ENCODE measurements around the gene TMEM254. TPM values are rescaled to one million over a fixed set of nuclear protein-coding genes. Genes with fewer than 3 reads are reported as not detected.

Gene TMEM254, protein sequence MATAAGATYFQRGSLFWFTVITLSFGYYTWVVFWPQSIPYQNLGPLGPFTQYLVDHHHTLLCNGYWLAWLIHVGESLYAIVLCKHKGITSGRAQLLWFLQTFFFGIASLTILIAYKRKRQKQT
- 4.4 and 4.7 TPM in 2 replicates for total RNA-seq (2012; rRNA removed)
- 9.1 and 10.7 TPM in 2 replicates for polyA plus RNA-seq (2012; rRNA removed)
- polyA plus RNA-seq (2012; cell fraction: cytosol; rRNA removed) = 5.0 and 6.8 TPM in 2 replicates
- polyA plus RNA-seq (2012; cell fraction: nucleus; rRNA removed; ENCODE audit: low replicate concordance) = 3.8 and 13.3 TPM in 2 replicates
- percentile 49 among the genes with signal in this experiment for Bru-seq, nascent RNA
- BruChase-seq, experiment 1, labeled RNA remaining after a 6-hour chase = percentile 62 among the genes with signal in this experiment
- percentile 54 among the genes with signal in this experiment for BruChase-seq, experiment 2, labeled RNA remaining after a 2-hour chase
- long read RNA-seq, transcript TMEM254-205 (4 exons, 2,042 nt) = major isoform, 5 of 25 reads
- long read RNA-seq, partial matches to known transcripts = 7 of 25 reads
- long read RNA-seq, other reads (novel, unspliced or antisense) = 7 of 25 reads

DNA sequence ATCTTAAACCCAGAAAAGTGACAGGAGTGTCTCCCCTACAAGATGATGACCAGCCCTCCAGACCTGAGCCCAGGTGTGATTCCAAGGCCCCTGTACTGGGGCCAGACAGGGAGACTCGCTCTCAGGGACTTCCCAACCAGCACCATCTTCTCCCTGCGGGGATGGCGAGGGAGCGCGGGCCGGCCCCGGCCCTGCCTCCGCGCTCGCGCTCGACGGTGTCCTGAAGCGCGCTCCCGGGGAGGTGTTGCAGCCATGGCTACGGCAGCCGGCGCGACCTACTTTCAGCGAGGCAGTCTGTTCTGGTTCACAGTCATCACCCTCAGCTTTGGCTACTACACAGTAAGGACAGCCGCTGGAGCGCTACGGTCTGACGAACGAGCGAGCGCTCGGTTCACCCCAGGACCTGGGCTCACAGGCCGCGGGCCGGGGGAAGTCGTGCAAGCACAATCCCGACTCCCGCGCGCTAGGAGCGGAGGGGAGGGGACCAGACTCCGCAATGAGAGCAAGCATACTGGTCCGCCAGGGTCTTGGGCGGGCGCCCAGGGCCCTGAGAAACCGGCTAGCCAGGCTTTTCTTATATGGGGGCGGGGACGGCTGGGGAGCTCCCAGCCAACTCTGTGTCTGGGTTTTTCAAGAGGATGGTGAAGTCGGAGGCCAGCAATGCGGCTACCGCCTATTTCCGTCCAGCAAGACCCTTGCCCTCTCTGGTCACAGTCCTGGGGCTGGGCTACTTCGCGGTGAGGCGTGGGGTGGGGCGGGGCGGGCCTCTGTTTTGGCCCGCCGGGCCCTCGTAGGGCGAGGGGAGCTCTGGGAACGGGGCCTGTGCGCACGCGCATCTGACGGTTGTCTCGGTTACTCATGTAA, at the start of gene TMEM254:
TSS of gene TMEM254 (plus strand) at position 218 of the 864 bp plus-strand sequence. CDS start at position 253, 35 bp downstream.
- Histone ChIP-seq H2BK15ac (ENCODE audit: low read depth, low read length) (peak within 1 kb of the TSS; percentile 32; the same call in 1 of the 3 replicates), H3K18ac (ENCODE audit: low read depth, low read length) (peak within 1 kb of the TSS; percentile 53), H3K36me3 (ENCODE audit: control insufficient read depth, insufficient read depth, low read length) (no peaks in the 10 kb centered on the region), H3K27me3 (ENCODE audit: control insufficient read depth, insufficient read depth, low read length) (no peaks in the 10 kb centered on the region), H3K4me1 (ENCODE audit: control insufficient read depth, insufficient read depth, low read length) (no peaks in the 10 kb centered on the region), H3K9ac (ENCODE audit: low read depth, low read length) (peak within 1 kb of the TSS; percentile 96), H3K27ac (ENCODE audit: insufficient read depth, low read length) (peak within 1 kb of the TSS; percentile 71), H3K9me1 (ENCODE audit: insufficient read depth, low read length) (peaks cover 3% of the 10 kb centered on the region; the same call in 1 of the 2 replicates), H4K5ac (ENCODE audit: low read depth, low read length) (peak within 1 kb of the TSS; percentile 94), H4K91ac (ENCODE audit: insufficient read depth, low read depth, low read length) (peak within 1 kb of the TSS; percentile 78), H2BK20ac (ENCODE audit: low read depth, low read length) (0 out of 2 replicates have a peak within 1 kb of the TSS, but pooled peaks have one; percentile 39), H3K9me3 (ENCODE audit: control insufficient read depth, insufficient read depth, low read length) (no peaks in the 10 kb centered on the region), H3K4me3 (ENCODE audit: insufficient read depth, low read depth, low read length) (peak within 1 kb of the TSS; percentile 77), H2BK5ac (ENCODE audit: low read depth, low read length, poor library complexity, severe bottlenecking) (peak within 1 kb of the TSS; percentile 68), H4K20me1 (ENCODE audit: insufficient read depth, low read length) (no peaks in the 10 kb centered on the region), H4K8ac (ENCODE audit: low read depth in 2 of 2, low read length in 2 of 2) (peak within 1 kb of the TSS; percentile 82 to 99), H2AK9ac (replicated peaks; ENCODE audit: low read depth, low read length, poor library complexity) (peak within 1 kb of the TSS; percentile 89), H3K79me1 (ENCODE audit: low read depth in 1 of 2, low read length in 2 of 2) (peaks cover 0 to 10% of the 10 kb centered on the region in 2 experiments; a peak in 3 of 4 replicates), H3K14ac (replicated peaks; ENCODE audit: low read depth, low read length) (peak within 1 kb of the TSS; percentile 98), H2BK120ac (ENCODE audit: low read depth, low read length) (peak within 1 kb of the TSS; percentile 21), H3K56ac (ENCODE audit: extremely low read depth, insufficient read depth, low read length) (peak within 1 kb of the TSS; percentile 89), H2AK5ac (ENCODE audit: low read depth, low read length) (peak within 1 kb of the TSS; percentile 29; the same call in 1 of the 2 replicates), H3K23ac (ENCODE audit: low read depth, low read length) (peak within 1 kb of the TSS; percentile 91), H2AFZ (replicated peaks; ENCODE audit: low read length, poor library complexity) (peak within 1 kb of the TSS; percentile 99), H3K4ac (ENCODE audit: low read depth, low read length) (peak within 1 kb of the TSS; percentile 92), H3K4me2 (ENCODE audit: low read depth, low read length) (peak within 1 kb of the TSS; percentile 90)
- POLR2A ChIA-PET (ENCODE audit: unreplicated experiment) = interaction anchor here (0.5 to 0.6 kb wide), 3 partner anchors 8 to 877 kb away, joined by 3 to 7 read pairs (median 6); no protein-coding TSS in a partner anchor
- DNase-seq (peak; percentile 81), ATAC-seq (ENCODE audit: low read depth) (peak; percentile 96)
- dilution Hi-C loops (cut with HindIII; ENCODE audit: low sequenced_read_pairs, unreplicated experiment) = no loop called here
- WGBS, 2 experiments (ENCODE audit: extremely low coverage in 2 of 2, insufficient read length in 1 of 2) = 2% methylated on average over 32 of the region's 64 CpGs; no CpG with 5 or more reads in 1 of the 2 experiments
- intact Hi-C loops (cut with micrococcal nuclease) = loop anchor here (2.0 kb wide), 1 partner anchor 58 kb away; no protein-coding TSS in a partner anchor
- in situ Hi-C loops (cut with MboI; ENCODE audit: low sequenced_read_pairs) = no loop called here
- no TSS peak for BruUV-seq (replicated peaks)
- CTCF ChIA-PET = interaction anchor here (0.5 to 0.8 kb wide), 2 partner anchors 32 to 69 kb away, joined by 3 read pairs; no protein-coding TSS in a partner anchor
- TF ChIP-seq, protein P1, sequence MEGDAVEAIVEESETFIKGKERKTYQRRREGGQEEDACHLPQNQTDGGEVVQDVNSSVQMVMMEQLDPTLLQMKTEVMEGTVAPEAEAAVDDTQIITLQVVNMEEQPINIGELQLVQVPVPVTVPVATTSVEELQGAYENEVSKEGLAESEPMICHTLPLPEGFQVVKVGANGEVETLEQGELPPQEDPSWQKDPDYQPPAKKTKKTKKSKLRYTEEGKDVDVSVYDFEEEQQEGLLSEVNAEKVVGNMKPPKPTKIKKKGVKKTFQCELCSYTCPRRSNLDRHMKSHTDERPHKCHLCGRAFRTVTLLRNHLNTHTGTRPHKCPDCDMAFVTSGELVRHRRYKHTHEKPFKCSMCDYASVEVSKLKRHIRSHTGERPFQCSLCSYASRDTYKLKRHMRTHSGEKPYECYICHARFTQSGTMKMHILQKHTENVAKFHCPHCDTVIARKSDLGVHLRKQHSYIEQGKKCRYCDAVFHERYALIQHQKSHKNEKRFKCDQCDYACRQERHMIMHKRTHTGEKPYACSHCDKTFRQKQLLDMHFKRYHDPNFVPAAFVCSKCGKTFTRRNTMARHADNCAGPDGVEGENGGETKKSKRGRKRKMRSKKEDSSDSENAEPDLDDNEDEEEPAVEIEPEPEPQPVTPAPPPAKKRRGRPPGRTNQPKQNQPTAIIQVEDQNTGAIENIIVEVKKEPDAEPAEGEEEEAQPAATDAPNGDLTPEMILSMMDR (conservative IDR thresholded peaks at IDR 0.05; ENCODE audit: low read depth, low read length) = no peak
- TF ChIP-seq POLR2A (IDR thresholded peaks at IDR 0.05; ENCODE audit: low read depth, low read length) (peak; percentile 38), MAZ (IDR thresholded peaks at IDR 0.05; ENCODE audit: borderline replicate concordance, low read depth, low read length) (peak; percentile 67; the same call in 1 of the 2 replicates), MXI1 (IDR thresholded peaks at IDR 0.05; ENCODE audit: borderline replicate concordance, low read depth, low read length) (peak; percentile 12; the same call in 1 of the 2 replicates), CEBPB (IDR thresholded peaks at IDR 0.05; ENCODE audit: low read depth, low read length) (no peak)
